HG02610 (cell line): ENCODE measurements around the gene SYT17.

Experiments used
- ATAC-seq: cut with Tn5 transposase; IDR thresholded peaks from one replicate; pipeline ENCODE4 v1.9.1; 2021; ENCODE audit warnings: mild to moderate bottlenecking, moderate library complexity; ENCODE audit not compliant: unreplicated experiment

SYT17 gene

DNA sequence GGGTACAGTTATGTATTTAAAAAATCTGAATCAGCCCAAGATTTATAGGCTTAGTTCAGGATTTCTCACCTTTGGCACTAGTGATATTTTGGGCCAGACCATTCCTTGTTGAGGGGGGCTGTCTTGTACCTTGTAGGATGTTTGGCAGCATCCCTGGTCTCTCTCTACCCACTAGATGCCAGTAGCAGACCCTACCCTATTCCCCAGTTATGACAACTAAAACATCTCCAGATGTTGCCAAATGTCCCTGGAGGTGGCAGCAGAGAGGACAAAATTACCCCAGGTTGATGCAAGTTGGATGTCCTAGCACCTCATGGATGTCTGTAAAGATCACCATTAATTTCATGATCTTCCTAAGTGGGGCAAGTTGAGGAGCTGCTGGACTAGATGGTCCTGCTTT, 45.8 kb downstream of the SYT17 start:
- no peak for ATAC-seq

- no peak for ATAC-seq
Measured at GRCh38 chr16:19215705-19216104, 47.7 kb downstream of the SYT17 start.

DNA sequence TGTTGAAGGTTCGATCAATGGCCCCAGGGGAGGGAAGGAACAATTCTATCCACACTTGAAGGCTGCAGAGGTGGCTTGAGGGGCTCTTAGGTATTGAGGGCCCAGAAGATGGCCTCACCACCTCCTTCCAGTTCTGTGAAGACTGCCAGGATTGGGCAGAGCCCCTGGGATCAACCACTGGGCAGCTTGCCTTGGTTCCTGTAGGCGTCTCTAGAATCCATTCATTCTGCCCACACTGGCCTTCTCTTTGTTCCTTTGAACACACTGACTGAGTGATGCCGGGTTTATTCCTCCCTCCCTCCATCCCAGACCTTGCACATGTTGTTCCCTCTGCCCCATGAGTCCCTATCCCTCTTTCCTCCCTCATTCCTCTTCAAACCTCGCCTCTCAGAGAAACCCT, 50.5 kb downstream of the SYT17 start:
- ATAC-seq, result no peak

DNA sequence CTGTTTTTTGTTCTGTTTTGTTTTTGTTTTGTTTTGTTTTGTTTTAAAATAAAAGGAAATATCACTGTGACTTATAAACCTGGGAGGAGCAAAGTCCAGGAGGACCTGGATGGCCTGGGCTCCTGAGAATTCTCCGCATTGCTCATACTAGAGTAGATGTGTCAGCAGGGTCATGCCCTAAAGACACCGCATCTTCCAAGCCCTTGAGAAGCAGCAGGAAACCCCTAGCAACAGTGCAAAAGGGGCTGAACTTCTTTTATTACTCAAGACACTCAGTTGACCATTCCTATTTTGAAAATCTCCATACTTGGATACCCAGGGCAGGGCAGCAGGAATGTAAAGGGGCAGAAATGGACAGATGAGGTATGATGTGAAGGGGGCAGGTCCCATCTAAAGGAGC, 51.8 kb downstream of the SYT17 start:
- ATAC-seq, result no peak

DNA sequence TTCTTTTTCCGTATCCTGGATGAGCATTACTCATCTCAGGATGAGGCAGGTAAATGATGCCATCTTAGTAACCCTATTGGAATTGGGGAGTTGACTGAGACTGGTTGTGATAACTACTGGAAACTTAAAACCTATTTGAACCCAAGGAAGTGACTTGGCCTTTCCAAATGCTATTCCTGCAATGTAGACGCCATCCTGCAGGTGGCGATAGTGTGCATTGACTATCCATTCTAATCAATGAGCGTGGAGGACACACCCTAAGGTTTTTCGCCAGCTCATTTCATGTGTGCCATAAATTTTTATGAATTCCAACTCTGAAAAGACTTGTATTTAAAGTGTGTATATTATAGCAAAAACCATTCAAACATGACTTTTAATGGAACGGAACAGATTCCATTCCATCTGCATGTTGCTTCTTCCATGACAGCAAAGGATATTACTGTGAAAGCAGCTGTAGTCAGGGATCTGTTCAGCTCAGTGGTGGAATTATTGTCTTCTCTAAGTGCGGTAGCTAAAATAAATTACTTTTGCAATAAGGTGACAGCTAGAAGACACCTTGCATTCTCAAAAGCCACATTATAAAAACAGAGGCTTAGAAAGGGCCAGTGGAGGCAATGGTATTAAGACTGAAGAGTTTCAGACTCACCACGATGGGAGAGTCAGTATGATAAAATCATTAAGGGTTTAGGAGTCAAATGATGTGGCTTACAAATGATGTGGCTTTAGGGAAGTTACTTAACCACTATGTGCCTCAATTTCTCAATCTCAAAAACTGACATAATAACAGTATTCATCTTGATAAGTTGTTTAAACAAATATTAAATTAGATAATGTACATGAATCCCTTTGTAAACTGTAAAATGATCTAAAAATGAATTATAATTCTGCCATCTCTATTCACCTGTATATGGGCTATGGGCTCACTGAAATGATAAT, 55.5 kb downstream of the SYT17 start:
- no peak for ATAC-seq

DNA sequence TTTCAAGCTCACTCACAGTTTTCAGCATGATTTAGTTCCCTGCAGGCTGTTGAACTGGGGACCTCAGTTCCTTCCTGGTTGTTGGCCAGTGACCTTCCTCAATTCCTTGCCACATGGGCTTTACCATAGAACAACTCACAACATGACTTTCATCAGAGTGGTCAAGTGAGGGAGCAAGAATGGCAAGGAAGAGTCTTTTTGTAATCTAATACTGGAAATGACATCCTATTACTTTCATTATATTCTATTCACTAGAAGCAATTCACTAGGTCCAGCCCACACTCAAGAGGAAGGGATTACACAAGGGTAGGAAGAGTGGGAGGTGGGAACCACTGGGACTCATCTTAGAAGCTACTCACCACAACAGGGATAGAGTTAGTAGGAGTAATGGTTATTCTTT, 57.6 kb downstream of the SYT17 start:
- no peak for ATAC-seq

DNA sequence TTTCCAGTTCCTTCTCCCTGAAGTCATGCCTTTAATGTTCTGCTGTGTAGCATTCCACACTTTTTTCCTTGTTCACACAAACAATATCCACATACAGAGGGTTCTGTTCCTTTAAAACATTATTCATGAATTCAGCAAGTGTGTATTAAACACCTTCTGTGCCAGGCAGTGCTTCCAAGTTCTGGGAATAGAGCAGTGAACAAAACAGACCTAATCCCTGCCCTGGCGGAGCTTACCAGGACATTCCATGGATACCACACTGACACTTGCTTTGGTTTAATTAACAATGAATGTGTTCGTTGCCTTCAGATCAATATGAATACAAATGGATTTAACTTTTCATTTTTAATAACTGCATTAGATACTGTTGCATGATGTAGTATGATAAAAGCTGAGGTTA, 59.6 kb downstream of the SYT17 start:
- ATAC-seq, result no peak

DNA sequence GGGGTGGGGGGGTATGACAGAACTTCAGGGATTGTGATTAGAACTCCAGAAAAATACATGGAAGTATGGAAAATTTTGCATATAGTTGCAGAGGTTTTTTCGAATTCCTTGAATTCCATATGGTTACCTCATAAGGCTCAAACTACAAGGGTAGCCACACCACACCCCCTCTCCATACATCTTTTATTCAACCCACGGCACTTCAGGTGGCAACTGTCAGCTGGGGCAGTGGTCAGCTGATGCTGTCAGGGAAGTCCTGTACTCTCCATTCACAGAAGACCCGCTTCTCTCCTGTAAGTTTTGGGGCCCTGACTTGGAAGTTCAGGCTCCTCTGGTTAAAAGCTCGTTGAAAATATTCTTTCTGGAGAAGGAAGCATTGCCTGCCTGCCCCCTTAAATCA, 60.0 kb downstream of the SYT17 start:
- no peak for ATAC-seq

- ATAC-seq, result no peak
Measured at GRCh38 chr16:19228575-19228974, 60.5 kb downstream of the SYT17 start.

GRCh38 chr16:19230575-19230974, 62.5 kb downstream of the SYT17 start:
- ATAC-seq, result no peak

GRCh38 chr16:19231881-19232280, 63.8 kb downstream of the SYT17 start:
- ATAC-seq, result no peak

DNA sequence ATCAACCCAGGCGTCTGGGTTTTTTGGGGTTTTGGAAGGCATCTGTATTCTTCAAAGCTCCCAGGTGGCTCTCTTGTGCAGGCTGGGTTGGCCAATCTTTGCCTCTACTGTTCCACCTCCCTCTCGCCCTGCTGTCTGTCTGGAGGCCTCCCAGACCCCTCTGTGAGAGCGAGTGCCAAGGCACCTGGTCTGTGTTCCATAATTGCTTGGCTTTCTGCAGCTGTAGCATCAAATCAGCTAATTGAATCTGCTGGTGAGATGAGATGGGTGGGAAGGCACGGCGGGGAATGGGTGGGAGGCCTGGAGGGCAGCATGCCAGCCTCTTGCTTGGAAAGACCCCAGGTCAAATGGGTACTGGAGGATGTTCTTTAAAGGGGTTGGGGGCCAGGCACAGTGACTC, 64.9 kb downstream of the SYT17 start:
- ATAC-seq, result no peak

DNA sequence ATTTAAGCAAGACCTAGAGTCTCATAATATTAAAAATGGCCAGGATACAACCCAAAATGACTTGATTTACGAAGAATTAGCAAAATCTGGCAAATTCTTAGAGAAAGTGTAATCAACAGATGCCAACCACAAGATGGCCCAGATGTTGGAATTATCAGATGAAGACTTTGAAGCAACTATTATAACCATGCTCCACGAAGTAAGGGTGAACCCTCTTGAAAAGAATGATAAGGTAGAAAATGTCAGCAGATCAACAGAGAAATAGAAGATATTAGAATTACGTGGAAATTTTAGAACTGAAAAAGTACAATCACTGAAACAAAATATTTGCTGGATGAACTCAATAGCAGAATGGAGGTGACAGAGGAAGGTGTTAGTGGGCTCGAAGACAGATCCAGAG, 67.4 kb downstream of the SYT17 start:
- no peak for ATAC-seq

DNA sequence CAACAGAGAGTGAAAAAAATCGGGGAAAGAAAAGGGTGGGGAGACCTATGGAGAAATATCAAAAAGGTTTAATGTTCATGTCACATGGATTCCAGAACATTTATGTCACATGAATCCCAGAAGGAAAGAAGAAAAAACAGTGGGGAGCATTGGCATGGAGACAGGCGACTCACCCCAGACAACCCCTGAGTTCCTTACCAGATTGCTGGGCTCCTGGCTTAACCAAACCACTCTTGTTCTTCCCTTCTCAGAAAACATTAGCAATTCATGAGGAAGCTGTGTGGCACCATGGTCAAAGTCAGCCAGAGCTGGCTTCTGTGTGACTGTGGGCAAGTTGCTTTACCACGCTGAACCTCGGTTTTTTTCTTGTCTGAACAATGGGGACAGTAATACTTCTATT, 67.8 kb downstream of the SYT17 start:
- no peak for ATAC-seq

DNA sequence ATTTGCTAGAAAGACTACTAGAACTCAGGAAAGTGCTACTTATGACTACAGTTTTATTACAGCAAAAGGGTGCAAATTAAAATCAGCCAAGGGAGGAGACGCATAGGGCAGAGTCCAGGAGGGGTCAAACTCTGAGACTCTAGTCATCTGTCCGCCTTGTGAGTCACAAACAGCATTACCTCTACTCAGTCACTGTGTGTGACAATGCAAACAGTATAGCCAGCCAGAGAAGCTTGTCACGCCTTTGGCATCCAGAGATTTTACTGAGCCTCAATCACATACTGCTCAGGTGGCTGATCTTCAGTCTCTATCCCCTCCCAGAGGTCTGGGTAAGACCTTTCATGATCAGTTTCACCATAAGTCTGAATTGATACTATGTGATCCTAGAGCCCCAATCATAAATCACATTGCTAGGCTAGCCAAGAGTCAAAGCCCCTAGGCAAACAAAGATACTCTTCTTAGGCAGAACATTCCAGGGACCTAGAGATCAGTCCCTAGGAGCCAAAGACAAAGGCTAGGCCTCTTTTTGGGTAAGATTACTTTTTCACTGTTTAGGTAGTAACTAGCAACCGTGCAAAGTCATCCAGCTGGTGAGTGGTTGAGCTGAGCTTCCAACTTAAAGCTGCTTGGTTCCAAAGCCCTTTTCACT, 68.6 kb downstream of the SYT17 start:
- no peak for ATAC-seq

- ATAC-seq, result no peak
Measured at GRCh38 chr16:19238406-19238805, 70.4 kb downstream of the SYT17 start.

DNA sequence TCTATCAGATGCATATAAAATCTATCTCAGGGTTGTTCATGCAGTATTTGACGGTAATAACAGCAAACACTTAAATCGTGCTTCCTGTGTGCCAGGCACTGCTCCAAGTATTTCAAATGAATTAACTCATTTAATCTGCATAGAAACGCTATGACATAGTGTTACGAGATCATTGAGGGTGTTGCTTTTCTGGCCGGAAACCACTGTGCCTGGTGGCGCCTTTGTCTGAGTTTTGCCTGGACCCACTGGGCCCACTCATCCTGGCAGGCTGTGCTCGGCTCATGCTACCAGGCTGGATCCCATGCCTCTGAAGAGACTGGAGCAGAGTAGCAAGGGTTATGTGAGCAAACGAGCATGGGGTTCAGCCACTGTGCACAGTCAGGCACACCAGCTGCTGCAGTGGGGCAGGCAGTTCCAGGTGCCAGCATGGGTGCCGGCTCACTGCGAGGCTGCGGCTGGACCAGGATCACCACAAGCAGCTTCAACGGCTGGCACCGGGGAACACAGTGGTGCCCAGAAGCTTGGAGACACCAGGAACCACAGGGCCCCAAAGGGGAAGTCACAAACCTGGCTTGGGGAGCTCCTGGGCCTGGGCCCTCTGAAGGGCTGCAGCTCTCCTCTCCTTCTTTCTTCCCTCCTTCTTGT, 71.6 kb downstream of the SYT17 start:
- no peak for ATAC-seq

- no peak for ATAC-seq
Measured at GRCh38 chr16:19240494-19240893, 72.5 kb downstream of the SYT17 start.

DNA sequence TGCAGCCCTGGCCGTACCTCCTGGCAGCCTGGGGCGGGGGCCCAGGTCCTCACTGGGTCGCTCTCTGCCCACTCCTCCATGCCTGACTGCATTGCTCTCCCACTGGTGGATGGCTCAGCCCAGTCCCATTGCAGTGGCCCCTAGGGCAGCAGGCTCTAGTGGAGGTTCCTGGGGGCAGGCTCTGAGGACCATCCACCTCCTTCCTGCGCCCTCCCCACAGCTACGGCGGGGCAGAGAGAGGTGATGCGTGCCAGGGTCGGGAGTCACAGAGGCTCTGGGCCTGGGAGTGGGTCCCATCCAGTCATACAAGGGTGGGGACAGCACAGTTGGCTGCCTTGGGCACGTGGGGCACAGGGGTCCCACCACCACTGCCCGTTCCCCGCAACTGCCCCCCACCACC, 73.5 kb downstream of the SYT17 start:
- ATAC-seq, result no peak

- ATAC-seq, result no peak
Measured at GRCh38 chr16:19242186-19242585, 74.1 kb downstream of the SYT17 start.

GRCh38 chr16:19242987-19243575, 75.0 kb downstream of the SYT17 start:
- ATAC-seq, result no peak
